ENCODE data around the gene PDIA5. TPM values are rescaled to one million over a fixed set of nuclear protein-coding genes. Genes with fewer than 3 reads are reported as not detected.

The PDIA5 gene
- total and polyA plus RNA-seq, 4 donors: 15.5 to 38.6 (median 30.7) TPM

GRCh38 chr3:123071146-123071545, 4.3 kb downstream of the PDIA5 start:
- no peaks in the 10 kb centered on the region for H3K36me3 ChIP-seq (ENCODE audit: control insufficient read depth in 4 of 4, insufficient read depth in 4 of 4, low read length in 4 of 4)
- no peak overlapping the region for H3K27ac ChIP-seq (ENCODE audit: low read depth in 1 of 2, low read length in 1 of 2)
- DNase-seq (no peak), ATAC-seq (ENCODE audit: insufficient read depth, low FRiP score) (no peak)
- TF ChIP-seq CTCF (IDR thresholded peaks at IDR 0.05; ENCODE audit: control extremely low read depth, extremely low read depth): no peak
- H3K4me3 ChIP-seq: no peak overlapping the region
- H3K9me3 ChIP-seq (ENCODE audit: control insufficient read depth in 4 of 4, insufficient read depth in 3 of 4, low read length in 3 of 4): no peaks in the 10 kb centered on the region
- peaks cover 0 to 34% (median 15%) of the 10 kb centered on the region in 5 donors for H3K4me1 ChIP-seq (ENCODE audit: control insufficient read depth in 5 of 5, insufficient read depth in 5 of 5, low read length in 5 of 5)
- H3K27me3 ChIP-seq (ENCODE audit: control insufficient read depth in 3 of 3, insufficient read depth in 3 of 3, low read length in 2 of 3): no peaks in the 10 kb centered on the region
- 53 to 63% methylated on average over 5 of the region's 5 CpGs for WGBS, 2 donors
- no peak overlapping the region for H3K9ac ChIP-seq (ENCODE audit: insufficient read depth in 1 of 2, low read length in 2 of 2)

GRCh38 chr3:123071581-123071980, 4.8 kb downstream of the PDIA5 start:
- 53 to 63% methylated on average over 7 of the region's 7 CpGs for WGBS, 2 donors
- Histone ChIP-seq H3K9me3 (ENCODE audit: control insufficient read depth in 4 of 4, insufficient read depth in 3 of 4, low read length in 3 of 4) (no peaks in the 10 kb centered on the region), H3K4me3 (no peak overlapping the region), H3K4me1 (ENCODE audit: control insufficient read depth in 5 of 5, insufficient read depth in 5 of 5, low read length in 5 of 5) (peaks cover 0 to 32% (median 15%) of the 10 kb centered on the region in 5 donors), H3K36me3 (ENCODE audit: control insufficient read depth in 4 of 4, insufficient read depth in 4 of 4, low read length in 4 of 4) (no peaks in the 10 kb centered on the region), H3K27ac (ENCODE audit: low read depth in 1 of 2, low read length in 1 of 2) (peak overlapping the region in 1 of 2 donors; percentile 8), H3K27me3 (ENCODE audit: control insufficient read depth in 3 of 3, insufficient read depth in 3 of 3, low read length in 2 of 3) (no peaks in the 10 kb centered on the region), H3K9ac (ENCODE audit: insufficient read depth in 1 of 2, low read length in 2 of 2) (no peak overlapping the region)
- no peak for TF ChIP-seq CTCF (IDR thresholded peaks at IDR 0.05; ENCODE audit: control extremely low read depth, extremely low read depth)
- DNase-seq (no peak), ATAC-seq (ENCODE audit: insufficient read depth, low FRiP score) (no peak)

GRCh38 chr3:123072152-123072551, 5.3 kb downstream of the PDIA5 start:
- Histone ChIP-seq H3K27me3 (ENCODE audit: control insufficient read depth in 3 of 3, insufficient read depth in 3 of 3, low read length in 2 of 3) (no peaks in the 10 kb centered on the region), H3K9ac (ENCODE audit: insufficient read depth in 1 of 2, low read length in 2 of 2) (no peak overlapping the region), H3K9me3 (ENCODE audit: control insufficient read depth in 4 of 4, insufficient read depth in 3 of 4, low read length in 3 of 4) (no peaks in the 10 kb centered on the region), H3K27ac (ENCODE audit: low read depth in 1 of 2, low read length in 1 of 2) (peak overlapping the region in 1 of 2 donors; percentile 32), H3K4me1 (ENCODE audit: control insufficient read depth in 5 of 5, insufficient read depth in 5 of 5, low read length in 5 of 5) (peaks cover 0 to 31% (median 15%) of the 10 kb centered on the region in 5 donors), H3K4me3 (no peak overlapping the region), H3K36me3 (ENCODE audit: control insufficient read depth in 4 of 4, insufficient read depth in 4 of 4, low read length in 4 of 4) (no peaks in the 10 kb centered on the region)
- DNase-seq (no peak), ATAC-seq (ENCODE audit: insufficient read depth, low FRiP score) (no peak)
- no peak for TF ChIP-seq CTCF (IDR thresholded peaks at IDR 0.05; ENCODE audit: control extremely low read depth, extremely low read depth)
- WGBS, 2 donors: 29 to 33% methylated on average over 5 of the region's 5 CpGs

- peaks cover 0 to 28% (median 16%) of the 10 kb centered on the region in 5 donors for H3K4me1 ChIP-seq (ENCODE audit: control insufficient read depth in 5 of 5, insufficient read depth in 5 of 5, low read length in 5 of 5)
- WGBS, 2 donors: 84 to 98% methylated on average over 1 of the region's 1 CpG
- no peak overlapping the region for H3K4me3 ChIP-seq
- no peak overlapping the region for H3K9ac ChIP-seq (ENCODE audit: insufficient read depth in 1 of 2, low read length in 2 of 2)
- no peaks in the 10 kb centered on the region for H3K27me3 ChIP-seq (ENCODE audit: control insufficient read depth in 3 of 3, insufficient read depth in 3 of 3, low read length in 2 of 3)
- no peaks in the 10 kb centered on the region for H3K36me3 ChIP-seq (ENCODE audit: control insufficient read depth in 4 of 4, insufficient read depth in 4 of 4, low read length in 4 of 4)
- no peaks in the 10 kb centered on the region for H3K9me3 ChIP-seq (ENCODE audit: control insufficient read depth in 4 of 4, insufficient read depth in 3 of 4, low read length in 3 of 4)
- ATAC-seq (ENCODE audit: insufficient read depth, low FRiP score) (no peak), DNase-seq (no peak)
- H3K27ac ChIP-seq (ENCODE audit: low read depth in 1 of 2, low read length in 1 of 2): peak overlapping the region in 1 of 2 donors; percentile 32
- TF ChIP-seq CTCF (IDR thresholded peaks at IDR 0.05; ENCODE audit: control extremely low read depth, extremely low read depth): no peak
These were observed 5.7 kb downstream of the PDIA5 start for GRCh38 chr3:123072564-123072963.

All from lung (tissue), 12 donors.